ENCODE data around the gene ARHGEF11.

The ARHGEF11 gene, protein sequence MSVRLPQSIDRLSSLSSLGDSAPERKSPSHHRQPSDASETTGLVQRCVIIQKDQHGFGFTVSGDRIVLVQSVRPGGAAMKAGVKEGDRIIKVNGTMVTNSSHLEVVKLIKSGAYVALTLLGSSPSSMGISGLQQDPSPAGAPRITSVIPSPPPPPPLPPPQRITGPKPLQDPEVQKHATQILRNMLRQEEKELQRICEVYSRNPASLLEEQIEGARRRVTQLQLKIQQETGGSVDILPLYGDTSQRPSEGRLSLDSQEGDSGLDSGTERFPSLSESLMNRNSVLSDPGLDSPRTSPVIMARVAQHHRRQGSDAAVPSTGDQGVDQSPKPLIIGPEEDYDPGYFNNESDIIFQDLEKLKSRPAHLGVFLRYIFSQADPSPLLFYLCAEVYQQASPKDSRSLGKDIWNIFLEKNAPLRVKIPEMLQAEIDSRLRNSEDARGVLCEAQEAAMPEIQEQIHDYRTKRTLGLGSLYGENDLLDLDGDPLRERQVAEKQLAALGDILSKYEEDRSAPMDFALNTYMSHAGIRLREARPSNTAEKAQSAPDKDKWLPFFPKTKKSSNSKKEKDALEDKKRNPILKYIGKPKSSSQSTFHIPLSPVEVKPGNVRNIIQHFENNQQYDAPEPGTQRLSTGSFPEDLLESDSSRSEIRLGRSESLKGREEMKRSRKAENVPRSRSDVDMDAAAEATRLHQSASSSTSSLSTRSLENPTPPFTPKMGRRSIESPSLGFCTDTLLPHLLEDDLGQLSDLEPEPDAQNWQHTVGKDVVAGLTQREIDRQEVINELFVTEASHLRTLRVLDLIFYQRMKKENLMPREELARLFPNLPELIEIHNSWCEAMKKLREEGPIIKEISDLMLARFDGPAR (N-terminal part only)

DNA sequence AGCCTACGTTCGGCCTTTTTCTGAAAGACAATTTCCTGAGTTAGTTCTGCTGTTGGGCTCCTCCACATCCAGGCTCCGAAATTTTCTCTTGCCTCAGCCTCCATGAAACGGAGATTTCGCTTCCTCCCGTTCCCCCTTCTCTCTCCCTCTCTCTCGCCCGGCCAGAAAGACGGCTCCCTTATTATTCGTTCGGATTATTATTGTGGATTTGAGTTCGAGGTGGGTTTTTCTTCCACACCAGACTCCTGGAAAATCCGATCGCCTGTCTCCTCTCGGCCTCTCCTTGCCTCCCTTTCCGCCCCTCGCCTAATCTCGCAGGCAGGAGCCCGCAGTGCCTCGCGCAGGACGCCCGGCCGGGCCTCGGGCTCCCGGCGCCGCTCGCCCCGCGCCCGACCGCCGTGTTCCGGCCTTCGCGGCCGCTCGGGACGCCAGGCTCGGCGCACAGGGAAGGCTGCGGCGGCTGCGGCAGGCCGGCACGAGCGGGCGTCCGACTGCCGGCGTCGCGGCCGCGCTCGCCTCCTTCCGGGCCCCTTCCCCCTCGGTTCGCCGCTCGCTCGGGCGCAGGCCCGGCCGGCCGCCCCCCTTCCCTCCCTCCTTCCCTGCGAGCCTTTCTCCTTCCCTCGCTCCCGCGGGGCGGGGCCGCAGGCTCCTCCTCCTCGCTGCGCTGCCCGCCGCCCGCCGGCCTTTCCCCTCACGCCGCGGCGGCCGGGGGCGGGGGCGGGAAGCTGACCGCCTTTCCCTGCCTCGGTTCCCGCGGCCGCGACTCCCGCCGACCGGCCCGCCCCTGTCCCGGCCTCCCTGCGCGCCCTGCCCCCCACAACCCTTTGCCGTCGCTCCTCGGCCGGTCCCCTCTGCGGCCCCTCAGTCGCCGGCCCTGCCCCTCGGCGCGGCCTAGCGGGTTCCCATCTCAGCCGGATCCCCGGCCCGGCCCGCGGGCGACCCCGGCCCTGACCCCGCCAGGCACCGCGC, at the start of gene ARHGEF11:
ARHGEF11 (minus strand) TSS at position 493 of the 969 bp plus-strand sequence. CDS start 1,412 bp downstream, outside the sequence.
- Histone ChIP-seq H3K9me3 (ENCODE audit: control insufficient read depth, insufficient read depth, low read length) (no peaks in the 10 kb centered on the region), H3F3A (ENCODE audit: control insufficient read depth, insufficient read depth) (0 out of 2 replicates have a peak, but pooled peaks cover 5% of the 10 kb centered on the region), H4K20me1 (ENCODE audit: control insufficient read depth, insufficient read depth, low read depth, low read length) (no peaks in the 10 kb centered on the region), H3K4me2 (ENCODE audit: low read length) (peak within 1 kb of the TSS; percentile 72), H3K4me3 (ENCODE audit: low read length) (peak within 1 kb of the TSS; percentile 72), H3K4me1 (ENCODE audit: control insufficient read depth, low read length) (peaks cover 22% of the 10 kb centered on the region), H3K9me2 (replicated peaks; ENCODE audit: control insufficient read depth, low read length) (no peaks in the 10 kb centered on the region), H3K27me3 (ENCODE audit: control insufficient read depth, low read length) (peaks cover 8% of the 10 kb centered on the region), H3K36me3 (ENCODE audit: control insufficient read depth, low read length) (no peaks in the 10 kb centered on the region), H3K27ac (ENCODE audit: low read depth, low read length) (peak within 1 kb of the TSS; percentile 23; the same call in 1 of the 2 replicates), H3K79me2 (ENCODE audit: control insufficient read depth, low read length) (peaks cover 21% of the 10 kb centered on the region)
- TF ChIP-seq EZH2phosphoT487 (IDR thresholded peaks at IDR 0.05; ENCODE audit: borderline replicate concordance, low read length) = 0 out of 2 replicates have a peak, but pooled peaks have one; percentile 32
- TF ChIP-seq, protein P1, sequence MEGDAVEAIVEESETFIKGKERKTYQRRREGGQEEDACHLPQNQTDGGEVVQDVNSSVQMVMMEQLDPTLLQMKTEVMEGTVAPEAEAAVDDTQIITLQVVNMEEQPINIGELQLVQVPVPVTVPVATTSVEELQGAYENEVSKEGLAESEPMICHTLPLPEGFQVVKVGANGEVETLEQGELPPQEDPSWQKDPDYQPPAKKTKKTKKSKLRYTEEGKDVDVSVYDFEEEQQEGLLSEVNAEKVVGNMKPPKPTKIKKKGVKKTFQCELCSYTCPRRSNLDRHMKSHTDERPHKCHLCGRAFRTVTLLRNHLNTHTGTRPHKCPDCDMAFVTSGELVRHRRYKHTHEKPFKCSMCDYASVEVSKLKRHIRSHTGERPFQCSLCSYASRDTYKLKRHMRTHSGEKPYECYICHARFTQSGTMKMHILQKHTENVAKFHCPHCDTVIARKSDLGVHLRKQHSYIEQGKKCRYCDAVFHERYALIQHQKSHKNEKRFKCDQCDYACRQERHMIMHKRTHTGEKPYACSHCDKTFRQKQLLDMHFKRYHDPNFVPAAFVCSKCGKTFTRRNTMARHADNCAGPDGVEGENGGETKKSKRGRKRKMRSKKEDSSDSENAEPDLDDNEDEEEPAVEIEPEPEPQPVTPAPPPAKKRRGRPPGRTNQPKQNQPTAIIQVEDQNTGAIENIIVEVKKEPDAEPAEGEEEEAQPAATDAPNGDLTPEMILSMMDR (IDR thresholded peaks at IDR 0.05; ENCODE audit: low read depth, low read length, poor library complexity, severe bottlenecking) = no peak

DNA sequence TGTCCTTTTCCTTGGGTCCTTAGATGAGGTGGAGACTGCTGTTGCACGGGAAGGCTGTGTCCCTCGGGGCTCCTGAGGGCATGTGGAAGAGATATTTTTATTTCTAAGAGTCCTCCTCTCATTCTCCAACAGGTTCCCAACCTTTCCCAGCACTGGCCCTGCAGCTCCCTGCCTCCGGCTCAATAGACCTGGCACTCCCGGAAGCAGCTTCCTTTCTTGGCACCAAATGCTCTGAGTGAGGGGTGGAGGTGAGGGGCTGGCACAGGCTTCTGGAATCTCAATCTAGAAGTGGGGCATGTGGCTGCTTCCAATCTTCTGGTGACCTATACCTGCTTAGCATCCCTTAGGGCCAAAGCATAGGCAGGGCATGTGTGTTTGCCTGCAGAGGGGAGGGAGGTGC, 49.5 kb upstream of the ARHGEF11 start:
- H3K4me2 ChIP-seq (ENCODE audit: low read length) = no peak overlapping the region
- H3F3A ChIP-seq (ENCODE audit: control insufficient read depth, insufficient read depth) = no peaks in the 10 kb centered on the region
- H3K4me3 ChIP-seq (ENCODE audit: low read length) = no peak overlapping the region
- H3K36me3 ChIP-seq (ENCODE audit: control insufficient read depth, low read length) = no peaks in the 10 kb centered on the region
- H3K27ac ChIP-seq (ENCODE audit: low read depth, low read length) = no peak overlapping the region
- TF ChIP-seq, protein P1 (IDR thresholded peaks at IDR 0.05; ENCODE audit: low read depth, low read length, poor library complexity, severe bottlenecking) = no peak
- no peak for TF ChIP-seq EZH2phosphoT487 (IDR thresholded peaks at IDR 0.05; ENCODE audit: borderline replicate concordance, low read length)
- H3K9me2 ChIP-seq (replicated peaks; ENCODE audit: control insufficient read depth, low read length) = no peaks in the 10 kb centered on the region
- H3K4me1 ChIP-seq (ENCODE audit: control insufficient read depth, low read length) = no peaks in the 10 kb centered on the region
- no peaks in the 10 kb centered on the region for H4K20me1 ChIP-seq (ENCODE audit: control insufficient read depth, insufficient read depth, low read depth, low read length)
- no peaks in the 10 kb centered on the region for H3K79me2 ChIP-seq (ENCODE audit: control insufficient read depth, low read length)
- peaks cover 3% of the 10 kb centered on the region; the same call in 1 of the 2 replicates for H3K27me3 ChIP-seq (ENCODE audit: control insufficient read depth, low read length)
- no peaks in the 10 kb centered on the region for H3K9me3 ChIP-seq (ENCODE audit: control insufficient read depth, insufficient read depth, low read length)

DNA sequence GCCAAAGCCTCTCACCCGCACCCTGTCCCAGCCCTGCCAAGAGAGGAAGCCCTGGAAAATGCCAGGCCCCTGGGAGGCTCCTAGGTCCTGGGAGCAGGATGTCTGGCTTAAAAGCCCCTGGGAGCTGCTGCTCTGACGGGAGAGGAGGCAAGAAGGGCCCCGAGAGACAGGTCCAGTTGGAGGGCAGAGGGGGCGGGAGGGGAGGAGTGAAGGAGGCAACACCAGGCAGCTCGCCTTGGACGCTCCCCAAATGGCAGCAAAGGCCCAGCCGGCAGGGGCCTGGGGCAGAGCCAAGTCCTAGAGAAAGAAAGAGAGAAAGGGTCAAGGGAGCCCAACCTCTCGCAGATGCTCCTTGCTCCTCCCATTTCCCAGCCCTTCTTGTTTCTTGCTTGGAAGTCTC, 47.3 kb upstream of the ARHGEF11 start:
- Histone ChIP-seq H3K27ac (ENCODE audit: low read depth, low read length) (no peak overlapping the region), H3K4me1 (ENCODE audit: control insufficient read depth, low read length) (no peaks in the 10 kb centered on the region), H4K20me1 (ENCODE audit: control insufficient read depth, insufficient read depth, low read depth, low read length) (no peaks in the 10 kb centered on the region), H3F3A (ENCODE audit: control insufficient read depth, insufficient read depth) (no peaks in the 10 kb centered on the region), H3K27me3 (ENCODE audit: control insufficient read depth, low read length) (peaks cover 7% of the 10 kb centered on the region; the same call in 1 of the 2 replicates), H3K4me3 (ENCODE audit: low read length) (no peak overlapping the region), H3K9me3 (ENCODE audit: control insufficient read depth, insufficient read depth, low read length) (no peaks in the 10 kb centered on the region), H3K4me2 (ENCODE audit: low read length) (no peak overlapping the region), H3K9me2 (replicated peaks; ENCODE audit: control insufficient read depth, low read length) (no peaks in the 10 kb centered on the region), H3K79me2 (ENCODE audit: control insufficient read depth, low read length) (no peaks in the 10 kb centered on the region), H3K36me3 (ENCODE audit: control insufficient read depth, low read length) (no peaks in the 10 kb centered on the region)
- TF ChIP-seq, protein P1 (IDR thresholded peaks at IDR 0.05; ENCODE audit: low read depth, low read length, poor library complexity, severe bottlenecking) = no peak
- no peak for TF ChIP-seq EZH2phosphoT487 (IDR thresholded peaks at IDR 0.05; ENCODE audit: borderline replicate concordance, low read length)

Data from DOHH2 (cell line).